ENCODE data around the gene HCN4.

- no peak for TF ChIP-seq HDAC6 (IDR thresholded peaks at IDR 0.05; ENCODE audit: low read depth, low read length)
- no peak for TF ChIP-seq POLR2A (IDR thresholded peaks at IDR 0.05; ENCODE audit: control extremely low read depth in 1 of 2, low read depth in 2 of 2, low read length in 2 of 2)
- TF ChIP-seq EP300 (IDR thresholded peaks at IDR 0.05; ENCODE audit: borderline replicate concordance in 1 of 2, low read depth in 2 of 2, low read length in 2 of 2), result no peak
- no peak for TF ChIP-seq GTF2F1 (IDR thresholded peaks at IDR 0.05; ENCODE audit: borderline replicate concordance, low read depth, low read length)
- TF ChIP-seq KDM5A (IDR thresholded peaks at IDR 0.05; ENCODE audit: low read length), result no peak
- no peak for TF ChIP-seq BRCA1 (IDR thresholded peaks at IDR 0.05; ENCODE audit: low read depth, low read length)
- TF ChIP-seq SIN3A (conservative IDR thresholded peaks at IDR 0.05 in 1 of 2, IDR thresholded peaks at IDR 0.05 in 1 of 2; ENCODE audit: low read depth in 1 of 2, low read length in 2 of 2), result no peak
- TF ChIP-seq CTCF (IDR thresholded peaks at IDR 0.05; ENCODE audit: control extremely low read depth in 1 of 3, insufficient read depth in 1 of 3, low read depth in 1 of 3, low read length in 3 of 3), result no peak
- TF ChIP-seq SIRT6 (IDR thresholded peaks at IDR 0.05; ENCODE audit: low read length), result no peak
- no peak for TF ChIP-seq BACH1 (IDR thresholded peaks at IDR 0.05; ENCODE audit: low read length)
- TF ChIP-seq MAX (IDR thresholded peaks at IDR 0.05), result no peak
- TF ChIP-seq RAD21 (IDR thresholded peaks at IDR 0.05 in 1 of 2, conservative IDR thresholded peaks at IDR 0.05 in 1 of 2; ENCODE audit: low read depth in 2 of 2, low read length in 2 of 2), result no peak
- TF ChIP-seq CREB1 (IDR thresholded peaks at IDR 0.05), result no peak
- no peak for TF ChIP-seq EZH2 (IDR thresholded peaks at IDR 0.05; ENCODE audit: low read depth, low read length, severe bottlenecking)
These were observed 42.6 kb downstream of the HCN4 start for GRCh38 chr15:73326157-73326556.
